GM12891 (cell line): Measurements from ENCODE around the gene CD72.

Experiments used
- PAX5 ChIP-seq: IDR thresholded peaks from 2 replicates; pipeline ENCODE4 v1.6.1; 2011; ENCODE audit warnings: low read length, moderate library complexity, mild to moderate bottlenecking; ENCODE audit not compliant: insufficient read depth, severe bottlenecking
- POLR2A ChIP-seq: IDR thresholded peaks from 2 replicates; pipeline ENCODE4 v1.6.1; 2011; ENCODE audit warnings: low read depth, low read length, control low read depth
- POLR2AphosphoS5 ChIP-seq: IDR thresholded peaks from 2 replicates; pipeline ENCODE4 v1.6.1; 2011; ENCODE audit warnings: low read depth, low read length, control low read depth
- POU2F2 ChIP-seq: IDR thresholded peaks from 2 replicates; pipeline ENCODE4 v1.6.1; 2011; ENCODE audit warnings: low read depth, mild to moderate bottlenecking, control low read depth, low read length, moderate library complexity
- SPI1 ChIP-seq: IDR thresholded peaks from 2 replicates; pipeline ENCODE4 v1.6.1; 2011; ENCODE audit warnings: low read depth, low read length, control low read depth
- TAF1 ChIP-seq: IDR thresholded peaks from 2 replicates; pipeline ENCODE4 v1.6.1; 2011; ENCODE audit warnings: low read depth, low read length, control low read depth

- TF ChIP-seq POLR2A: peak; percentile 67; the same call in 1 of the 2 replicates
- TF ChIP-seq PAX5: no peak
- peak; percentile 38 for TF ChIP-seq SPI1
- peak; percentile 46; the same call in 1 of the 2 replicates for TF ChIP-seq TAF1
- no peak for TF ChIP-seq POLR2AphosphoS5
- peak; percentile 71; the same call in 1 of the 2 replicates for TF ChIP-seq POU2F2
These were observed 14.1 kb downstream of the CD72 start for GRCh38 chr9:35603986-35604577.
